ENCODE data around the gene SOX5.

DNA sequence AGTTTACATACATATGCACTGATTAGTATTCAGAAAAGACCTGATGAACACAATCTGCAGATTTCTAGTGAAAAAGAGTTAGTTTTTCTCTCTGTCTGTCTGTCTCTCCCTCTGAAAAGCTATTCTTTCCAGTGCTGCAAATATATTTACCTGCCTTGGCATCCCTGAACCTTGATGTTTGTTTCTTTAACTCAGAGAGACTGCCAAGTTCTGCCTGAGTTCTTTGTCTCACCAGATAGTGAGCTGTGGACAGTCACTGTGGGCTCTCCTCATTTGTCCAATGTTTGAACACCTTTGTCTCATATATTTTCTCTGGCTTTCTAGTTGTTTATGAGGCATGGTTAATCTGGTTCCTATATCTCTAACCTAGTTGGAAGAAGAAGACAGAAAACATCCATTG lies 250.4 kb downstream of the SOX5 start:
- TF ChIP-seq, protein P1, sequence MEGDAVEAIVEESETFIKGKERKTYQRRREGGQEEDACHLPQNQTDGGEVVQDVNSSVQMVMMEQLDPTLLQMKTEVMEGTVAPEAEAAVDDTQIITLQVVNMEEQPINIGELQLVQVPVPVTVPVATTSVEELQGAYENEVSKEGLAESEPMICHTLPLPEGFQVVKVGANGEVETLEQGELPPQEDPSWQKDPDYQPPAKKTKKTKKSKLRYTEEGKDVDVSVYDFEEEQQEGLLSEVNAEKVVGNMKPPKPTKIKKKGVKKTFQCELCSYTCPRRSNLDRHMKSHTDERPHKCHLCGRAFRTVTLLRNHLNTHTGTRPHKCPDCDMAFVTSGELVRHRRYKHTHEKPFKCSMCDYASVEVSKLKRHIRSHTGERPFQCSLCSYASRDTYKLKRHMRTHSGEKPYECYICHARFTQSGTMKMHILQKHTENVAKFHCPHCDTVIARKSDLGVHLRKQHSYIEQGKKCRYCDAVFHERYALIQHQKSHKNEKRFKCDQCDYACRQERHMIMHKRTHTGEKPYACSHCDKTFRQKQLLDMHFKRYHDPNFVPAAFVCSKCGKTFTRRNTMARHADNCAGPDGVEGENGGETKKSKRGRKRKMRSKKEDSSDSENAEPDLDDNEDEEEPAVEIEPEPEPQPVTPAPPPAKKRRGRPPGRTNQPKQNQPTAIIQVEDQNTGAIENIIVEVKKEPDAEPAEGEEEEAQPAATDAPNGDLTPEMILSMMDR (IDR thresholded peaks at IDR 0.05 in 4 of 5, conservative IDR thresholded peaks at IDR 0.05 in 1 of 5): no peak
- TF ChIP-seq POLR2A (IDR thresholded peaks at IDR 0.05): no peak

Data from gastrocnemius medialis (tissue), 4 donors.